ENCODE data around the gene TM7SF3.

Gene TM7SF3

GRCh38 chr12:27014085-27014858 is at the start of gene TM7SF3:
TM7SF3 (minus strand) TSS chr12:27014384; CDS start chr12:27014168, 216 bp downstream.
- Histone ChIP-seq H3K9me3 (ENCODE audit: severe bottlenecking) (no peaks in the 10 kb centered on the region), H3K27me3 (ENCODE audit: insufficient read depth, low read depth, severe bottlenecking) (no peaks in the 10 kb centered on the region), H3K36me3 (no peaks in the 10 kb centered on the region; the same call in 1 of the 2 replicates), H3K4me3 (ENCODE audit: low read depth, low read length) (peak within 1 kb of the TSS; percentile 72), H3K27ac (peak within 1 kb of the TSS; percentile 67)
- TF ChIP-seq CTCF (IDR thresholded peaks at IDR 0.05; ENCODE audit: low read depth, low read length): peak; percentile 92
- DNase-seq: peak; percentile 94

GRCh38 chr12:27063250-27063851 is 49.2 kb upstream of the TM7SF3 start:
- no peak overlapping the region for H3K27ac ChIP-seq
- H3K36me3 ChIP-seq: no peaks in the 10 kb centered on the region
- H3K27me3 ChIP-seq (ENCODE audit: insufficient read depth, low read depth, severe bottlenecking): no peaks in the 10 kb centered on the region
- H3K9me3 ChIP-seq (ENCODE audit: severe bottlenecking): no peaks in the 10 kb centered on the region
- no peak for DNase-seq
- no peak for TF ChIP-seq CTCF (IDR thresholded peaks at IDR 0.05; ENCODE audit: low read depth, low read length)
- no peak overlapping the region for H3K4me3 ChIP-seq (ENCODE audit: low read depth, low read length)

- Histone ChIP-seq H3K27me3 (ENCODE audit: insufficient read depth, low read depth, severe bottlenecking) (no peaks in the 10 kb centered on the region), H3K4me3 (ENCODE audit: low read depth, low read length) (no peak overlapping the region), H3K36me3 (no peaks in the 10 kb centered on the region), H3K27ac (no peak overlapping the region), H3K9me3 (ENCODE audit: severe bottlenecking) (no peaks in the 10 kb centered on the region)
- no peak for DNase-seq
- no peak for TF ChIP-seq CTCF (IDR thresholded peaks at IDR 0.05; ENCODE audit: low read depth, low read length)
Measured at GRCh38 chr12:27061317-27061716, 47.1 kb upstream of the TM7SF3 start.

- Histone ChIP-seq H3K4me3 (ENCODE audit: low read depth, low read length) (no peak overlapping the region), H3K36me3 (no peaks in the 10 kb centered on the region), H3K9me3 (ENCODE audit: severe bottlenecking) (no peaks in the 10 kb centered on the region), H3K27ac (no peak overlapping the region), H3K27me3 (ENCODE audit: insufficient read depth, low read depth, severe bottlenecking) (no peaks in the 10 kb centered on the region)
- no peak for TF ChIP-seq CTCF (IDR thresholded peaks at IDR 0.05; ENCODE audit: low read depth, low read length)
- no peak for DNase-seq
Measured at GRCh38 chr12:27060740-27061139, 46.6 kb upstream of the TM7SF3 start.

GRCh38 chr12:27057543-27057942 is 43.4 kb upstream of the TM7SF3 start:
- no peak for DNase-seq
- H3K27me3 ChIP-seq (ENCODE audit: insufficient read depth, low read depth, severe bottlenecking): no peaks in the 10 kb centered on the region
- TF ChIP-seq CTCF (IDR thresholded peaks at IDR 0.05; ENCODE audit: low read depth, low read length): no peak
- H3K27ac ChIP-seq: no peak overlapping the region
- H3K9me3 ChIP-seq (ENCODE audit: severe bottlenecking): no peaks in the 10 kb centered on the region
- H3K4me3 ChIP-seq (ENCODE audit: low read depth, low read length): no peak overlapping the region
- no peaks in the 10 kb centered on the region for H3K36me3 ChIP-seq

All from WERI-Rb-1 (cell line).